Measurements from ENCODE around the gene CHAD. TPM values are rescaled to one million over a fixed set of nuclear protein-coding genes. Genes with fewer than 3 reads are reported as not detected.

The CHAD gene
- total and polyA plus RNA-seq, 9 donors = 2.4 to 13.5 (median 5.0) TPM

GRCh38 chr17:50508573-50509460 lies 40.1 kb upstream of the CHAD start:
- H3K4me1 ChIP-seq (ENCODE audit: control insufficient read depth, insufficient read depth, low read length) = peaks cover 14% of the 10 kb centered on the region
- WGBS (ENCODE audit: insufficient coverage) = 10% methylated on average over 25 of the region's 32 CpGs
- H3K4me3 ChIP-seq (ENCODE audit: low read length) = peak overlapping the region; percentile 59
- peak; percentile 84 for DNase-seq
- H3K27ac ChIP-seq (ENCODE audit: low read length) = peak overlapping the region; percentile 83
- H3K9me3 ChIP-seq (replicated peaks; ENCODE audit: control insufficient read depth, low read depth, low read length) = no peaks in the 10 kb centered on the region
- no peaks in the 10 kb centered on the region for H3K36me3 ChIP-seq (ENCODE audit: control insufficient read depth, insufficient read depth, low read length)
- H3K27me3 ChIP-seq (ENCODE audit: control insufficient read depth, insufficient read depth, low read length) = peaks cover 2% of the 10 kb centered on the region

DNA sequence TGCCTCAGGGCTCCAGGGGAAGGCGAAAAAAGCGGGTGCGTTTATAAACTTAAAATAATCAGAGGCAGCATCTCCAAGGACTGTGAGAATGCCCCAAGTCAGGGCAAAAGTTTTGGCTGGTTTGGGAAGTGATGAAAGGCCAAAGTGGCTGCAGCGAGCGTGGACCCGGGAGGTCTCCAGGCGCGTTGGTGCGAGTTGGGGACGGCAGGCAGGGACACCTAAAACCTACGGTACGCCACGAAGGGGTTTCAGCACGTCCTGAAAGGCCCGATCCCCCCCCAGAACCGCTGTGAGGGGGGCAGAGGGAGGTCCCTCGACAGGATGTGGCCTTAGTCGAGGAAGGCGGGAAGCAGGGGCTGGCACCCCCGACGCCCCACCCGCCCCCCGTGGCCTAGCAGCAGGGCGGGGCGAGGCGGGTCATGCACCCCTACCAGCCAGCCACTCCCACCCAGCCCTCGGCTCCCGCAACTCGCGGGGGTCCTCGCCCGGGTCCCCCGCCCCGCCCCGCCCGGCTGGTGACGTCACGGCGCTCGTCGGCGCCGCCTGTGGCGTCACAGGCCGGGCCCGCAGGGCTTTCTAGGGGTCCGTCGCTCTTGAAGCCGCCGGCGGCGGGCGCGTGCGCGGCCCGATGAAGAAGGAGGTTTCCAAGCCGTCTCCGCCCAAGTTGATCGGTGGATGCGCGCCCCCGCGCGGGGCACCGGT lies 39.3 kb upstream of the CHAD start, which contains the start of gene MYCBPAP:
MYCBPAP (plus strand) TSS at position 569 of the 702 bp plus-strand sequence. CDS start 236 bp downstream, outside the sequence.
- 5% methylated on average over 59 of the region's 66 CpGs for WGBS (ENCODE audit: insufficient coverage)
- no peaks in the 10 kb centered on the region for H3K9me3 ChIP-seq (replicated peaks; ENCODE audit: control insufficient read depth, low read depth, low read length)
- peak; percentile 92 for DNase-seq

DNA sequence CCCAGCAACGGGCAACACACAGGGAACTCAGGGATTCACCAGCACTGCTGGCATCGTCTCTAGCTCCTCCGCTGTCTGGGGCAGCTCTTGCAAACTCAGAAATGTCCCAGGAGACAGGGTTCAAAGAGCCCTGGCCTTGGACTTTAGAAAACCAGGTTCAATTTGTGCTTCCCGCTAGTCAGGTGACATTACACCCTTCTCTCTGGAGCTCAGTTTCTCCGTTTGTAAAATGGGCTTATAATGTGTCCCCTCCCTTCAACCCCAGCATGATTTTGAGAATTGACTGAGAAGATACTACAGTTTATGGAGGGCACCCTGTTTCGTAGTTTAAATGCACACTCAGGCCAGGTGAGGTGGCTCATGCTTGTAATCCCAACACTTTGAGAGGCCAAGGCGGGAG lies 37.6 kb upstream of the CHAD start:
- peaks cover 14% of the 10 kb centered on the region for H3K4me1 ChIP-seq (ENCODE audit: control insufficient read depth, insufficient read depth, low read length)
- no peak overlapping the region for H3K4me3 ChIP-seq (ENCODE audit: low read length)
- H3K27ac ChIP-seq (ENCODE audit: low read length) = no peak overlapping the region
- no peaks in the 10 kb centered on the region for H3K36me3 ChIP-seq (ENCODE audit: control insufficient read depth, insufficient read depth, low read length)
- H3K27me3 ChIP-seq (ENCODE audit: control insufficient read depth, insufficient read depth, low read length) = no peaks in the 10 kb centered on the region
- H3K9me3 ChIP-seq (replicated peaks; ENCODE audit: control insufficient read depth, low read depth, low read length) = no peaks in the 10 kb centered on the region
- no peak for DNase-seq
- WGBS (ENCODE audit: insufficient coverage) = 81% methylated on average over 6 of the region's 7 CpGs

More for the DNA sequence above, 39.3 kb upstream of the CHAD start, which contains the start of gene MYCBPAP:
- Histone ChIP-seq H3K27me3 (ENCODE audit: control insufficient read depth, insufficient read depth, low read length) (peaks cover 2% of the 10 kb centered on the region), H3K4me3 (ENCODE audit: low read length) (peak within 1 kb of the TSS; percentile 59), H3K4me1 (ENCODE audit: control insufficient read depth, insufficient read depth, low read length) (peaks cover 14% of the 10 kb centered on the region), H3K36me3 (ENCODE audit: control insufficient read depth, insufficient read depth, low read length) (no peaks in the 10 kb centered on the region), H3K27ac (ENCODE audit: low read length) (peak within 1 kb of the TSS; percentile 83)

GRCh38 chr17:50505591-50506130 lies 37.0 kb upstream of the CHAD start:
- no peak for DNase-seq
- H3K4me1 ChIP-seq (ENCODE audit: control insufficient read depth, insufficient read depth, low read length) = peaks cover 14% of the 10 kb centered on the region
- H3K27ac ChIP-seq (ENCODE audit: low read length) = no peak overlapping the region
- H3K36me3 ChIP-seq (ENCODE audit: control insufficient read depth, insufficient read depth, low read length) = no peaks in the 10 kb centered on the region
- no peak overlapping the region for H3K4me3 ChIP-seq (ENCODE audit: low read length)
- WGBS (ENCODE audit: insufficient coverage) = 55% methylated on average over 3 of the region's 7 CpGs
- H3K9me3 ChIP-seq (replicated peaks; ENCODE audit: control insufficient read depth, low read depth, low read length) = no peaks in the 10 kb centered on the region
- H3K27me3 ChIP-seq (ENCODE audit: control insufficient read depth, insufficient read depth, low read length) = no peaks in the 10 kb centered on the region

DNA sequence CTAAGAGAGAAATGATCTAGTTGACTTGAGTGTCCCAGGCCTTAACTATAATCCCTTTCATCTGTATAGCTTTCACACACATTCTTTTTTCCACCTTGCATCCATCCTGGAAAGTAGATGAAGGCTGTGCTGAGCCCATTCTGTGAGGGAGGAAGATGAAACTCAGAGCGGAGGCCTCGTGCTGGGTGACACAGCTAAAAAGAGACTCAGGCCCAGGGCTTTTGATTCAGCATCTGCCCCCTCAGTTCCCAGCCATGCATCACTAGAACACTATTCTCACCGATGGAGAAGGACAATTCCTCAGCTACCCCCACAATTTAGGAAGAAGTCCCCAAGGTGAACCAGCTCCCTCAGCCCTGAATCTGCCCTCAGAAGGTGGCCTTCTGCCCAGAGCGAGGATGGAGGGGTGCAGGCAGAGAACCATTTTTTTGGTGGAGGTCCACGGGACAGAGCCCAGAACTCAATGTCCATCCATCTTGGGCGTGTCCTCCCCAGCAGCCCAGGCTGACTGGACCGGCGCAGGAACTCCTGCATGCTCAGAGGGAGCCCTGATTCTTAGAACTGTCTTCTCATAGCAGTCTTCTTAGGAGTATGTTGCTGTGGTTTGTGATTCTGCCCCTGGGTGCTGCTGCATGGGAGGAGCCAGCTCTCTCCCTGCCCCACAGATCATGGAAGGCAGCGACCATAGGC lies 33.8 kb upstream of the CHAD start:
- Histone ChIP-seq H3K9me3 (replicated peaks; ENCODE audit: control insufficient read depth, low read depth, low read length) (no peaks in the 10 kb centered on the region), H3K27me3 (ENCODE audit: control insufficient read depth, insufficient read depth, low read length) (peaks cover 4% of the 10 kb centered on the region), H3K36me3 (ENCODE audit: control insufficient read depth, insufficient read depth, low read length) (no peaks in the 10 kb centered on the region), H3K4me3 (ENCODE audit: low read length) (no peak overlapping the region), H3K4me1 (ENCODE audit: control insufficient read depth, insufficient read depth, low read length) (peaks cover 1% of the 10 kb centered on the region), H3K27ac (ENCODE audit: low read length) (no peak overlapping the region)
- WGBS (ENCODE audit: insufficient coverage) = 84% methylated on average over 7 of the region's 9 CpGs
- DNase-seq = no peak

- Histone ChIP-seq H3K4me3 (ENCODE audit: low read length) (no peak overlapping the region), H3K4me1 (ENCODE audit: control insufficient read depth, insufficient read depth, low read length) (no peaks in the 10 kb centered on the region), H3K27me3 (ENCODE audit: control insufficient read depth, insufficient read depth, low read length) (peaks cover 4% of the 10 kb centered on the region), H3K9me3 (replicated peaks; ENCODE audit: control insufficient read depth, low read depth, low read length) (no peaks in the 10 kb centered on the region), H3K27ac (ENCODE audit: low read length) (no peak overlapping the region), H3K36me3 (ENCODE audit: control insufficient read depth, insufficient read depth, low read length) (no peaks in the 10 kb centered on the region)
- WGBS (ENCODE audit: insufficient coverage) = no CpG with 5 or more reads among the region's 5 CpGs
- no peak for DNase-seq
Measured at GRCh38 chr17:50501054-50501453, 32.4 kb upstream of the CHAD start.

DNA sequence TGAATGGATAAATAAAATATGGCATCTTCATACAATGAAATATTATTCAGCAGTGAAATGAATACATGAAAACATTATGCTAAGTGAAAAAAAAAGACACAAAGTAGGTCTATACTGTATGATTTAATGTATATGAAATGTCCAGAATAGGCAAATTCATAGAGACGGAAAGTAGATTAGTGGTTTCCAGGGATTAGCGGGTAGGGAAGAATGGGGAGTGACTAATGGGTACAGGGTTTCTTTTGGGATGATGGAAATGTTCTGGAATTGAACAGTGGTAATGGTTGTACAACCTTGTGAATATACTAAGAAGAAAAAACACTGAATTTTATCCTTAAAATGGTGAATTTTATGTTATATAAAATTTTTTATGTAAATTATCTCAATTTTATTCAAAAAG lies 31.0 kb upstream of the CHAD start:
- DNase-seq = no peak
- WGBS (ENCODE audit: insufficient coverage) = 94% methylated on average over 2 of the region's 2 CpGs
- Histone ChIP-seq H3K9me3 (replicated peaks; ENCODE audit: control insufficient read depth, low read depth, low read length) (no peaks in the 10 kb centered on the region), H3K27me3 (ENCODE audit: control insufficient read depth, insufficient read depth, low read length) (peaks cover 6% of the 10 kb centered on the region), H3K27ac (ENCODE audit: low read length) (no peak overlapping the region), H3K4me3 (ENCODE audit: low read length) (no peak overlapping the region), H3K4me1 (ENCODE audit: control insufficient read depth, insufficient read depth, low read length) (no peaks in the 10 kb centered on the region), H3K36me3 (ENCODE audit: control insufficient read depth, insufficient read depth, low read length) (no peaks in the 10 kb centered on the region)

DNA sequence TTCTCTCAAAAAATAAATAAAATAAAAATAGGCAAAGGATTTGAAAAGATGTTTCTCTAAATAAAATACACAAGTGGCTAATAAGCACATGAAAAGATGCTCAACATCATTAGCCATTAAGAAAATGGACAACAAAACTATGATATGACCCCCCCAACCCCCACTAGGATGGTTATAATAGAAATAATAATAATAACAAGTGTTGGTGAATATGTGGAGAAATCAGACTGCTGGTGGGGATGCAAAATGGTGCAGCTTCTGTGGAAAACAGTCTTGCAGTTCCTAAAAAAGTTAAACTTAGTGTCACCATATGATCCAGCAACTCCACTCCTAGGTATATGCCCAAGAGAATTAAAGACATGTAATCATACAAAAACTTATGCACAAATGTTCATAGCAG lies 30.6 kb upstream of the CHAD start:
- Histone ChIP-seq H3K4me3 (ENCODE audit: low read length) (no peak overlapping the region), H3K27ac (ENCODE audit: low read length) (no peak overlapping the region), H3K36me3 (ENCODE audit: control insufficient read depth, insufficient read depth, low read length) (no peaks in the 10 kb centered on the region), H3K4me1 (ENCODE audit: control insufficient read depth, insufficient read depth, low read length) (no peaks in the 10 kb centered on the region), H3K27me3 (ENCODE audit: control insufficient read depth, insufficient read depth, low read length) (peaks cover 6% of the 10 kb centered on the region), H3K9me3 (replicated peaks; ENCODE audit: control insufficient read depth, low read depth, low read length) (no peaks in the 10 kb centered on the region)
- no peak for DNase-seq

GRCh38 chr17:50498021-50498874 lies 29.6 kb upstream of the CHAD start:
- Histone ChIP-seq H3K4me3 (ENCODE audit: low read length) (no peak overlapping the region), H3K9me3 (replicated peaks; ENCODE audit: control insufficient read depth, low read depth, low read length) (no peaks in the 10 kb centered on the region), H3K27me3 (ENCODE audit: control insufficient read depth, insufficient read depth, low read length) (peaks cover 6% of the 10 kb centered on the region), H3K27ac (ENCODE audit: low read length) (no peak overlapping the region), H3K4me1 (ENCODE audit: control insufficient read depth, insufficient read depth, low read length) (no peaks in the 10 kb centered on the region), H3K36me3 (ENCODE audit: control insufficient read depth, insufficient read depth, low read length) (no peaks in the 10 kb centered on the region)
- no peak for DNase-seq
- 55% methylated on average over 4 of the region's 7 CpGs for whole genome bisulfite sequencing (ENCODE audit: insufficient coverage)
